Endothelial cell (in vitro differentiated cells): ENCODE results near the gene CCDC92B. TPM values are rescaled to one million over a fixed set of nuclear protein-coding genes. Genes with fewer than 3 reads are reported as not detected.

ENCODE experiments used
- microRNA-seq: library from miRNA; unstranded; fragments of <30 nt; microRNA quantifications from one replicate; pipeline ENCODE4, GENCODE V29; 2020; ENCODE audit not compliant: unreplicated experiment
- total RNA-seq: library from RNA; stranded (reverse); fragmentation: NEBNext Ultra II Directional; extraction: Animal tissue kit (Norgen Biotek cat#: 25700); gene quantifications from one replicate; pipeline ENCODE4 v1.2.1, GENCODE V29; 2021; ENCODE audit not compliant: unreplicated experiment

Gene CCDC92B
- total RNA-seq, 1 donor from 2014 or later: 1.9 TPM

Small RNA genes lying within 50 kb of the gene (microRNA-seq; reads per million reads assigned to microRNA genes)
- gene MIR1253 (1.0 reads per million, percentile 13 among the genes with 10 or more reads in this experiment), gene MIR6776 (0.63 reads per million)

Other genes starting within 250 kb of the CCDC92B start
- gene METTL16, start 237.8 kb downstream of the CCDC92B start, total RNA-seq: 24.9 TPM
- 141 TPM for gene PAFAH1B1, start 156.0 kb downstream of the CCDC92B start, total RNA-seq
- 45.9 TPM for gene CLUH, start 37.9 kb downstream of the CCDC92B start, total RNA-seq
- gene RAP1GAP2, start 46.8 kb upstream of the CCDC92B start, total RNA-seq: 10.6 TPM